ENCODE data around the gene TTC39C. TPM values are rescaled to one million over a fixed set of nuclear protein-coding genes. Genes with fewer than 3 reads are reported as not detected.

TTC39C gene
- total and polyA plus RNA-seq, 12 donors, result 3.5 to 8.1 (median 5.2) TPM

DNA sequence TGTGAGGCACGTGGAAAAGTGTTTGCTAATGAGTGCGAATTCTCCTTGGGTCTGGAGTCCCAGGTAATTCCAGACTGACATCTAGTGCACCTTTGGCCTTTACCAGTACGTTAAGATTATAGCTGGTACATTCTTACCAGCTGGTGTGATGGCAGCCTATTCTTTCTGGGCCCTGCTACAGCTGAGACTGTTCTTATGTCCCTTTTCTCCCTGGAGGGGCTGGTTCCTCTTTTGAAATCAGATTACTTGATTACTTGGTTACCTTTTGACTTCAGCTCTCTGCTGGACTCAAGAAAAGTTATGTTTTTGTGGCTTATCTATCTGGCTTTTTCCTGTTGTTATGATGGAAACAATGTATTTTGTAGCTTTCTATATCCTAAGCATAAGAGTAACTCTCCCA is 138.8 kb downstream of the TTC39C start:
- no peaks in the 10 kb centered on the region for H3K27me3 ChIP-seq
- H3K4me1 ChIP-seq, result no peaks in the 10 kb centered on the region
- H3K27ac ChIP-seq, result no peak overlapping the region
- no peak for ATAC-seq
- no peak overlapping the region for H3K4me3 ChIP-seq
- no peak for DNase-seq
- intact Hi-C loops (cut with DNase I), result no loop called here
- H3K36me3 ChIP-seq, result peaks cover 0 to 64% (median 17%) of the 10 kb centered on the region in 9 donors
- 94 to 96% methylated on average over 3 of the region's 3 CpGs for WGBS, 2 donors
- H3K9me3 ChIP-seq, result no peaks in the 10 kb centered on the region
- TF ChIP-seq, protein P1, sequence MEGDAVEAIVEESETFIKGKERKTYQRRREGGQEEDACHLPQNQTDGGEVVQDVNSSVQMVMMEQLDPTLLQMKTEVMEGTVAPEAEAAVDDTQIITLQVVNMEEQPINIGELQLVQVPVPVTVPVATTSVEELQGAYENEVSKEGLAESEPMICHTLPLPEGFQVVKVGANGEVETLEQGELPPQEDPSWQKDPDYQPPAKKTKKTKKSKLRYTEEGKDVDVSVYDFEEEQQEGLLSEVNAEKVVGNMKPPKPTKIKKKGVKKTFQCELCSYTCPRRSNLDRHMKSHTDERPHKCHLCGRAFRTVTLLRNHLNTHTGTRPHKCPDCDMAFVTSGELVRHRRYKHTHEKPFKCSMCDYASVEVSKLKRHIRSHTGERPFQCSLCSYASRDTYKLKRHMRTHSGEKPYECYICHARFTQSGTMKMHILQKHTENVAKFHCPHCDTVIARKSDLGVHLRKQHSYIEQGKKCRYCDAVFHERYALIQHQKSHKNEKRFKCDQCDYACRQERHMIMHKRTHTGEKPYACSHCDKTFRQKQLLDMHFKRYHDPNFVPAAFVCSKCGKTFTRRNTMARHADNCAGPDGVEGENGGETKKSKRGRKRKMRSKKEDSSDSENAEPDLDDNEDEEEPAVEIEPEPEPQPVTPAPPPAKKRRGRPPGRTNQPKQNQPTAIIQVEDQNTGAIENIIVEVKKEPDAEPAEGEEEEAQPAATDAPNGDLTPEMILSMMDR (IDR thresholded peaks at IDR 0.05), result no peak

GRCh38 chr18:24157855-24158254 is 143.3 kb downstream of the TTC39C start:
- TF ChIP-seq, protein P1 (IDR thresholded peaks at IDR 0.05), result no peak
- no peaks in the 10 kb centered on the region for H3K9me3 ChIP-seq
- ATAC-seq, result no peak
- DNase-seq, result no peak
- H3K27me3 ChIP-seq, result no peaks in the 10 kb centered on the region
- H3K4me1 ChIP-seq, result no peaks in the 10 kb centered on the region
- WGBS, 2 donors, result 93 to 97% methylated on average over 3 of the region's 3 CpGs
- peaks cover 0 to 91% (median 44%) of the 10 kb centered on the region in 9 donors for H3K36me3 ChIP-seq
- no peak overlapping the region for H3K4me3 ChIP-seq
- intact Hi-C loops (cut with DNase I), result no loop called here
- H3K27ac ChIP-seq, result no peak overlapping the region

DNA sequence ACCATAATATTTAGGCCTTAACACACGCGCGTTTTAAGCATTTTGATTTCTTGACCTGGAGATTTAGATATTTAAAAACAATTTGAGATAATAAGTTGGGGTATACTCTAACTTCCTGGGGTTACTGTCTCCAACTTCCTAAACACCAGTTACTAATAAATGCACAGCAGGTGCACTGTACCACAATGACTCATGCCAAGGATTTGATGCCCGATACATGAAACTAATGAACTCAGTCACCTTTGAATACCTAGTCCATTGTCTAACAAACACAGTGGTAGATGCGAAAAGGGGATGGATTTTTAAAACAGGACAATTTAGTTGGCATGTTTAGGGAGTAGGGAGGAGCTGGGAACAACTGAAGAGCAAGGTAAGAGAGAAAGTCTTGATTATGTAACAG is 145.5 kb downstream of the TTC39C start:
- no peak for DNase-seq
- intact Hi-C loops (cut with DNase I), result no loop called here
- WGBS, 2 donors, result 96 to 97% methylated on average over 5 of the region's 5 CpGs
- H3K27ac ChIP-seq, result no peak overlapping the region
- H3K4me1 ChIP-seq, result no peaks in the 10 kb centered on the region
- H3K9me3 ChIP-seq, result no peaks in the 10 kb centered on the region
- ATAC-seq, result no peak
- H3K4me3 ChIP-seq, result no peak overlapping the region
- TF ChIP-seq, protein P1 (IDR thresholded peaks at IDR 0.05), result no peak
- peaks cover 0 to 100% (median 62%) of the 10 kb centered on the region in 9 donors for H3K36me3 ChIP-seq
- H3K27me3 ChIP-seq, result no peaks in the 10 kb centered on the region

GRCh38 chr18:24161304-24161703 is 146.8 kb downstream of the TTC39C start:
- Histone ChIP-seq H3K27me3 (no peaks in the 10 kb centered on the region), H3K4me1 (no peaks in the 10 kb centered on the region), H3K36me3 (peaks cover 0 to 100% (median 72%) of the 10 kb centered on the region in 9 donors), H3K27ac (no peak overlapping the region), H3K4me3 (no peak overlapping the region), H3K9me3 (no peaks in the 10 kb centered on the region)
- TF ChIP-seq, protein P1 (IDR thresholded peaks at IDR 0.05), result no peak
- intact Hi-C loops (cut with DNase I), result no loop called here
- no peak for ATAC-seq
- WGBS, 2 donors, result 95 to 96% methylated on average over 2 of the region's 2 CpGs
- DNase-seq, result no peak

All from heart right ventricle (tissue), 16 donors.